ENCODE data around the gene PHF1.

The PHF1 gene

DNA sequence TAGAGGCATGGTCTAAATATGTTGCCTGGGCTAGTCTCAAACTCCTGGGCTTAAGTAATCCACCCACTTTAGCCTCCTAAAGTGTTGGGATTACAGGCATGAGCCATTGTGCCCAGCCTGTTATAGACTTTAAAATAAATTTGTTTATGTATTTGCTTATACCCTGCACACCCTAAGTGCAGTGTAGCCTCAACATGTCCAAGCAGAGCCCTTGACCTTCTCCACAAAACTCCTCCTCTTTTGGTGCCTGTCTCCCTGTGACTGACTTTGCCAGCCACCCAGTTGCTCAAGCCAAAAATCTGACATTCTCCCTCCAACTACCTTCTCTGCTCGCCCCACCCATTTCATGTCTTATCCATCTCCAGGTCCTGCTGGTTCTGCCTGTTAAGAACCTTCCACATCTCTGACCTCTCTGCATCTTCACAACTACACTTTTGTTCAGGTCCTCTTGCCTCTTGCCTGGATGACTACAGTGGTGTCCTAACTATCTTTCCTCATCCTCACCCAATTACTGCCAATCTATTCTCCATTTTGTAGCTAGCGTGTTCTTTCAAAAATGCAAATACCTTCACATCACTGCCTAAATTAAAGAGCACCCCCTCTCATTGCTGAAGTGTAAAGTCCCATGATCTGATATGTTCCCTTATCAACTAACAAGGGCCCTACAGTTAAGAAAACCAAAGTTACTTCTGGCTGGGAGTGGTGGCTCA lies 30.4 kb upstream of the PHF1 start:
- no peak for TF ChIP-seq CTCF (conservative IDR thresholded peaks at IDR 0.05; ENCODE audit: low read depth, low read length)
- Histone ChIP-seq H3K36me3 (ENCODE audit: insufficient read depth) (no peaks in the 10 kb centered on the region), H3K9ac (no peak overlapping the region), H3K27me3 (ENCODE audit: insufficient read depth, low read depth) (no peaks in the 10 kb centered on the region), H3K4me3 (IDR thresholded peaks at IDR 0.05; ENCODE audit: insufficient read depth, low read depth, low read length) (no peak overlapping the region), H4K20me1 (ENCODE audit: insufficient read depth) (no peaks in the 10 kb centered on the region), H3K27ac (no peak overlapping the region), H3K4me2 (no peak overlapping the region), H3K79me2 (ENCODE audit: insufficient read depth, low read depth) (no peaks in the 10 kb centered on the region), H2AFZ (ENCODE audit: low read depth) (no peak overlapping the region), H3K4me1 (ENCODE audit: low read depth, poor library complexity, severe bottlenecking) (no peaks in the 10 kb centered on the region)

- no peak overlapping the region for H3K4me2 ChIP-seq
- H3K79me2 ChIP-seq (ENCODE audit: insufficient read depth, low read depth): no peaks in the 10 kb centered on the region
- H3K27me3 ChIP-seq (ENCODE audit: insufficient read depth, low read depth): no peaks in the 10 kb centered on the region
- no peak for TF ChIP-seq CTCF (conservative IDR thresholded peaks at IDR 0.05; ENCODE audit: low read depth, low read length)
- H2AFZ ChIP-seq (ENCODE audit: low read depth): no peak overlapping the region
- no peaks in the 10 kb centered on the region for H3K36me3 ChIP-seq (ENCODE audit: insufficient read depth)
- H3K9ac ChIP-seq: no peak overlapping the region
- H3K4me3 ChIP-seq (IDR thresholded peaks at IDR 0.05; ENCODE audit: insufficient read depth, low read depth, low read length): no peak overlapping the region
- H4K20me1 ChIP-seq (ENCODE audit: insufficient read depth): no peaks in the 10 kb centered on the region
- H3K4me1 ChIP-seq (ENCODE audit: low read depth, poor library complexity, severe bottlenecking): no peaks in the 10 kb centered on the region
- H3K27ac ChIP-seq: no peak overlapping the region
Observed at GRCh38 chr6:33383427-33384185, 27.2 kb upstream of the PHF1 start.

- Histone ChIP-seq H3K27ac (no peak overlapping the region), H2AFZ (ENCODE audit: low read depth) (no peak overlapping the region), H4K20me1 (ENCODE audit: insufficient read depth) (no peaks in the 10 kb centered on the region), H3K4me1 (ENCODE audit: low read depth, poor library complexity, severe bottlenecking) (no peaks in the 10 kb centered on the region), H3K4me3 (IDR thresholded peaks at IDR 0.05; ENCODE audit: insufficient read depth, low read depth, low read length) (no peak overlapping the region), H3K27me3 (ENCODE audit: insufficient read depth, low read depth) (no peaks in the 10 kb centered on the region), H3K4me2 (no peak overlapping the region), H3K79me2 (ENCODE audit: insufficient read depth, low read depth) (no peaks in the 10 kb centered on the region), H3K9ac (no peak overlapping the region), H3K36me3 (ENCODE audit: insufficient read depth) (no peaks in the 10 kb centered on the region)
- no peak for TF ChIP-seq CTCF (conservative IDR thresholded peaks at IDR 0.05; ENCODE audit: low read depth, low read length)
Observed at GRCh38 chr6:33384581-33385020, 26.2 kb upstream of the PHF1 start.

- Histone ChIP-seq H3K36me3 (ENCODE audit: insufficient read depth) (no peaks in the 10 kb centered on the region), H4K20me1 (ENCODE audit: insufficient read depth) (0 out of 2 replicates have a peak, but pooled peaks cover 3% of the 10 kb centered on the region), H3K4me3 (IDR thresholded peaks at IDR 0.05; ENCODE audit: insufficient read depth, low read depth, low read length) (no peak overlapping the region), H3K4me2 (no peak overlapping the region), H2AFZ (ENCODE audit: low read depth) (no peak overlapping the region), H3K27ac (no peak overlapping the region), H3K79me2 (ENCODE audit: insufficient read depth, low read depth) (peaks cover 34% of the 10 kb centered on the region), H3K4me1 (ENCODE audit: low read depth, poor library complexity, severe bottlenecking) (peaks cover 30% of the 10 kb centered on the region), H3K27me3 (ENCODE audit: insufficient read depth, low read depth) (no peaks in the 10 kb centered on the region), H3K9ac (no peak overlapping the region)
- TF ChIP-seq CTCF (conservative IDR thresholded peaks at IDR 0.05; ENCODE audit: low read depth, low read length): no peak
Observed at GRCh38 chr6:33390173-33390572, 20.6 kb upstream of the PHF1 start.

All from KMS-11 (cell line).